Astrocyte of the spinal cord (primary cell): ENCODE data around the gene EFNA1.
A peak's percentile ranks its signal among the peaks of the same experiment; 100 is the strongest.

Experiments
- DNase-seq: peaks from one replicate; pipeline ENCODE4 v3.0.0; 2011; ENCODE audit warnings: low read depth, low spot score
- H3K4me3 ChIP-seq: 2 replicates; pipeline ENCODE4 v1.5.1; 2011; ENCODE audit warnings: low read depth, mild to moderate bottlenecking, low read length, moderate library complexity
- CTCF ChIP-seq: IDR thresholded peaks from 2 replicates; pipeline ENCODE4 v1.5.1; 2012; ENCODE audit warnings: low read depth, mild to moderate bottlenecking, low read length, inconsistent platforms
- in situ Hi-C: cut with HindIII; loops from 2 replicates; pipeline ENCODE4 v1.10.0; 2017; ENCODE audit warnings: low sequenced_read_pairs

The EFNA1 gene

GRCh38 chr1:155127105-155127966, at the start of gene EFNA1:
Gene EFNA1, plus strand, starts transcription at chr1:155127876. Its CDS starts 102 bp downstream, at chr1:155127978.
- H3K4me3 ChIP-seq, result peak within 1 kb of the TSS; percentile 45
- DNase-seq, result peak; percentile 39
- in situ Hi-C loops, result no loop called here
- no peak for TF ChIP-seq CTCF

- in situ Hi-C loops, result no loop called here
- TF ChIP-seq CTCF, result no peak
- H3K4me3 ChIP-seq, result peak within 1 kb of the TSS; percentile 18
- DNase-seq, result peak; percentile 32
Observed at GRCh38 chr1:155078469-155079209, 49.0 kb upstream of the EFNA1 start, which contains the start of gene EFNA3. Gene EFNA3, plus strand, starts transcription at chr1:155078837. Its CDS starts 105 bp downstream, at chr1:155078942.

- no peak for DNase-seq
- no peak for TF ChIP-seq CTCF
- in situ Hi-C loops, result no loop called here
- H3K4me3 ChIP-seq, result peak overlapping the region; percentile 18
Observed at GRCh38 chr1:155079210-155079486, 48.5 kb upstream of the EFNA1 start.

- H3K4me3 ChIP-seq, result no peak overlapping the region
- TF ChIP-seq CTCF, result no peak
- no peak for DNase-seq
Observed at GRCh38 chr1:155079487-155080311, 48.0 kb upstream of the EFNA1 start.

GRCh38 chr1:155080312-155081228, 47.1 kb upstream of the EFNA1 start:
- no peak for DNase-seq
- H3K4me3 ChIP-seq, result no peak overlapping the region
- in situ Hi-C loops, result no loop called here
- no peak for TF ChIP-seq CTCF

More at GRCh38 chr1:155079487-155080311, 48.0 kb upstream of the EFNA1 start:
- in situ Hi-C loops, result no loop called here
